Measurements from ENCODE around the gene SLC25A18. TPM values are rescaled to one million over a fixed set of nuclear protein-coding genes. Genes with fewer than 3 reads are reported as not detected.

The SLC25A18 gene
- polyA plus RNA-seq, 1 experiment = not detected

GRCh38 chr22:17523925-17524324 is 39.4 kb upstream of the SLC25A18 start:
- TF ChIP-seq, protein P1, sequence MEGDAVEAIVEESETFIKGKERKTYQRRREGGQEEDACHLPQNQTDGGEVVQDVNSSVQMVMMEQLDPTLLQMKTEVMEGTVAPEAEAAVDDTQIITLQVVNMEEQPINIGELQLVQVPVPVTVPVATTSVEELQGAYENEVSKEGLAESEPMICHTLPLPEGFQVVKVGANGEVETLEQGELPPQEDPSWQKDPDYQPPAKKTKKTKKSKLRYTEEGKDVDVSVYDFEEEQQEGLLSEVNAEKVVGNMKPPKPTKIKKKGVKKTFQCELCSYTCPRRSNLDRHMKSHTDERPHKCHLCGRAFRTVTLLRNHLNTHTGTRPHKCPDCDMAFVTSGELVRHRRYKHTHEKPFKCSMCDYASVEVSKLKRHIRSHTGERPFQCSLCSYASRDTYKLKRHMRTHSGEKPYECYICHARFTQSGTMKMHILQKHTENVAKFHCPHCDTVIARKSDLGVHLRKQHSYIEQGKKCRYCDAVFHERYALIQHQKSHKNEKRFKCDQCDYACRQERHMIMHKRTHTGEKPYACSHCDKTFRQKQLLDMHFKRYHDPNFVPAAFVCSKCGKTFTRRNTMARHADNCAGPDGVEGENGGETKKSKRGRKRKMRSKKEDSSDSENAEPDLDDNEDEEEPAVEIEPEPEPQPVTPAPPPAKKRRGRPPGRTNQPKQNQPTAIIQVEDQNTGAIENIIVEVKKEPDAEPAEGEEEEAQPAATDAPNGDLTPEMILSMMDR (IDR thresholded peaks at IDR 0.05; ENCODE audit: low read depth, low read length) = no peak
- Histone ChIP-seq H3K27me3 (ENCODE audit: control insufficient read depth, insufficient read depth, low read length) (no peaks in the 10 kb centered on the region), H3K4me3 (ENCODE audit: low read depth, low read length) (no peak overlapping the region), H3K27ac (ENCODE audit: low read depth, low read length) (no peak overlapping the region), H3K9me3 (ENCODE audit: control insufficient read depth, insufficient read depth, low read length) (no peaks in the 10 kb centered on the region)
- DNase-seq (ENCODE audit: low read depth, low spot score) = no peak
- POLR2A ChIA-PET = no interaction called here
- CTCF ChIA-PET = no interaction called here

DNA sequence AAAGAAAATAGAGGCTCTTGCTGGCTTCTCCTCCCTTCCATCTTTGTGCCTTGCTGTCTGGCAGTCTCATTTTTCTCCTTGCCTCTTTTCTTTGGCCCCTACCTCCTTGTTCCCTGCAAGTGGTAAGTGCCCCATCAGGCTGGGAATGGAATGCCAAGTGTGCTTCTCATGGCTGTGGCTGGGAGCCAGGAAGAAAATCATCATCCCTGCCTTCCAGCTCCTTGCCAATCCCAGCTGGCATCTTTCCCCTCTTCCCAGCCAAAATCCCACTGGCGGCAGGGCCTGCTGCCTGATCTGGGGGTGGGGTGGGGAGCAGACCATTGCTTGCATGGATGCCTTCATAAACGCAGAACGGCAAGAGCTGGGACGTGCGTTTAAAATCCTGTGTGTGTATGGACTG is 27.0 kb upstream of the SLC25A18 start:
- ChIA-PET POLR2A (no interaction called here), CTCF (interaction anchor here (1.7 kb wide), 1 partner anchor 365 kb away, joined by 10 read pairs; no protein-coding TSS in a partner anchor)
- H3K4me3 ChIP-seq (ENCODE audit: low read depth, low read length) = no peak overlapping the region
- H3K27me3 ChIP-seq (ENCODE audit: control insufficient read depth, insufficient read depth, low read length) = peaks cover 2% of the 10 kb centered on the region
- no peaks in the 10 kb centered on the region for H3K9me3 ChIP-seq (ENCODE audit: control insufficient read depth, insufficient read depth, low read length)
- TF ChIP-seq, protein P1 (IDR thresholded peaks at IDR 0.05; ENCODE audit: low read depth, low read length) = no peak
- H3K27ac ChIP-seq (ENCODE audit: low read depth, low read length) = no peak overlapping the region
- DNase-seq (ENCODE audit: low read depth, low spot score) = no peak

DNA sequence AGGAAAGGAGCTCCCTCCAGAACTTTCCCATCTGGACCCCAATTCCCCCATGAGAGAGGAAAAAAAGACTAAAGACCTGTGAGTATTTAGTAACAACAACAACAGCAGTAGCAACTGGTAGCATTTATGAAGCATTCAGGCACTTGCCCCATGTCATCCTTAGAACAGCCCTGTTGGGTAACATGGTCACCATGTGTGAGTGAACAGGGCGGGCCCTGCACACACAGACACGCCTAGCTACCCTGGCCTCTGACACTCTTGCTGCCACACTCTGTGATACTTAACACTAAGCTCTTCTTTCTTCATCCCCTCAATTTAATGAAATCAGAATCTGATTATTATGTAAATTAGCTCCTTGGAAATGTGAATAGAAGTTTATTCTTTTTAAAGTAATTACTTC is 26.1 kb upstream of the SLC25A18 start:
- DNase-seq (ENCODE audit: low read depth, low spot score) = no peak
- ChIA-PET POLR2A (no interaction called here), CTCF (interaction anchor here (1.0 to 1.7 kb wide), 2 partner anchors 15 to 365 kb away, joined by 3 to 10 read pairs; no protein-coding TSS in a partner anchor)
- Histone ChIP-seq H3K9me3 (ENCODE audit: control insufficient read depth, insufficient read depth, low read length) (no peaks in the 10 kb centered on the region), H3K27ac (ENCODE audit: low read depth, low read length) (no peak overlapping the region), H3K4me3 (ENCODE audit: low read depth, low read length) (no peak overlapping the region), H3K27me3 (ENCODE audit: control insufficient read depth, insufficient read depth, low read length) (peaks cover 4% of the 10 kb centered on the region)
- TF ChIP-seq, protein P1 (IDR thresholded peaks at IDR 0.05; ENCODE audit: low read depth, low read length) = no peak

DNA sequence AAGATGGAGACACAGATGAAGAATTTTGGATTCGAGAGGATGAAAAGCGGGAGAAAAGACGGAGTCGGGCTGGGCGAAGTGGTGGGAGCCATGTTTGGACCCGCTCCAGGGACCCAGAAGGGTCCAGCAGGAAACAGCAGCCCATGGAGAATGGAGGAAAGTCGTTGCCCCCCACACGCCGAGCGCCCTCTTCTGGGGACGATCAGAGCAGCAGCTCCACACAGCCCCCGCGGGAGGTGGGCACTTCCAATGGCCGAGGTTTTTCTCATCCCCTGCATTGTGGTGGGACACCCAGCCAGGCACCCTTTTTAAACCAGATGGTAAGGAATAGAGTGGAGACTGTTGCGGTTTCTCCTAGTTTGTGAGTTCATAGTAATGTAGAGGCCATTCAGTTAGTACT is 22.8 kb upstream of the SLC25A18 start:
- Histone ChIP-seq H3K27me3 (ENCODE audit: control insufficient read depth, insufficient read depth, low read length) (peaks cover 4% of the 10 kb centered on the region), H3K4me3 (ENCODE audit: low read depth, low read length) (no peak overlapping the region), H3K27ac (ENCODE audit: low read depth, low read length) (no peak overlapping the region), H3K9me3 (ENCODE audit: control insufficient read depth, insufficient read depth, low read length) (no peaks in the 10 kb centered on the region)
- TF ChIP-seq, protein P1 (IDR thresholded peaks at IDR 0.05; ENCODE audit: low read depth, low read length) = no peak
- ChIA-PET POLR2A (no interaction called here), CTCF (no interaction called here)
- no peak for DNase-seq (ENCODE audit: low read depth, low spot score)

DNA sequence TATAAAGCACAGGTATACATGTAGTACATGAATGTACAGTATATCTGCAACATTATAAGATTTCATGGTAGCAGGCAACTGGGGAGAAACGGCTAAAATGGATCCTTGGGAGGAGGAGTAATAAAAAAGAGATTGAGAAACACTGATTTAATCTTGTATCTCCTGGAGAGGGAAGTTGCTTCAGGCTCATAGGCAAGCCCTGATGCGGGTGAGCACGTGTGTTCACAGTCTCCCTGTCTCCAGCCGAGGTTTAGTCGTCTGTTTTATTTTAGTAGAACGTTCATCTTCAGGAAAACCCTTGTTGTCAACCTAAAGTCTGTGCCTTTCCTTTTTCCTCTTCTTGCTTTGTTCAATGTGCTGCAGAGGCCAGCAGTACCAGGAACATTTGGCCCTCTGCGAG is 21.8 kb upstream of the SLC25A18 start:
- ChIA-PET POLR2A (no interaction called here), CTCF (no interaction called here)
- Histone ChIP-seq H3K9me3 (ENCODE audit: control insufficient read depth, insufficient read depth, low read length) (no peaks in the 10 kb centered on the region), H3K27me3 (ENCODE audit: control insufficient read depth, insufficient read depth, low read length) (peaks cover 4% of the 10 kb centered on the region), H3K27ac (ENCODE audit: low read depth, low read length) (no peak overlapping the region), H3K4me3 (ENCODE audit: low read depth, low read length) (no peak overlapping the region)
- no peak for DNase-seq (ENCODE audit: low read depth, low spot score)
- TF ChIP-seq, protein P1 (IDR thresholded peaks at IDR 0.05; ENCODE audit: low read depth, low read length) = no peak

Measured in AG04450 (cell line).